Diencephalon (tissue), 1 donor: ENCODE results near the gene PRSS2. TPM values are rescaled to one million over a fixed set of nuclear protein-coding genes. Genes with fewer than 3 reads are reported as not detected.

Experiments
- small RNA-seq: library from RNA; depleted of rRNA; stranded (forward); fragments of <200 nt; gene quantifications from one replicate; pipeline ENCODE3, GENCODE V24; 2014
- total RNA-seq: library from RNA; depleted of rRNA; stranded (reverse); fragments of >200 nt; gene quantifications from one replicate; pipeline ENCODE4 v1.2.3, GENCODE V29; 2014

PRSS2 gene
- total RNA-seq, result not detected

GRCh38 chr7:142770661-142771352, at the start of gene PRSS2:
TSS of gene PRSS2 (plus strand) at chr7:142770970. CDS start at chr7:142770983, 13 bp downstream.

GRCh38 chr7:142749218-142749993, 21.4 kb upstream of the PRSS2 start, which contains the start of gene PRSS1:
TSS of gene PRSS1 (plus strand) at chr7:142749472. CDS start at chr7:142749485, 13 bp downstream.

Small RNAs within 50 kb of the gene (small RNA-seq; reads per million reads assigned to genes)
- not detected for gene TRBD1
- not detected for gene TRBJ1-1
- not detected for gene TRBJ1-2
- not detected for gene TRBJ1-3
- not detected for gene TRBJ1-4
- gene TRBJ1-5, result not detected
- not detected for gene TRBJ1-6
- not detected for gene TRBJ2-1
- gene TRBJ2-2, result not detected
- not detected for gene TRBJ2-2P
- gene TRBJ2-3, result not detected
- not detected for gene TRBJ2-4
- not detected for gene TRBJ2-5
- gene TRBJ2-6, result not detected
- not detected for gene TRBJ2-7

Other genes starting within 250 kb of the PRSS2 start
- not detected for gene PRSS1, start 21.5 kb upstream of the PRSS2 start, total RNA-seq
- gene EPHB6, start 84.1 kb downstream of the PRSS2 start, total RNA-seq, result 21.9 TPM
- gene TRPV6, start 114.8 kb downstream of the PRSS2 start, total RNA-seq, result under 0.01 TPM
- gene TRPV5, start 162.8 kb downstream of the PRSS2 start, total RNA-seq, result 0.23 TPM
- gene LLCFC1, start 168.5 kb downstream of the PRSS2 start, total RNA-seq, result not detected
- gene KEL, start 191.4 kb downstream of the PRSS2 start, total RNA-seq, result 2.5 TPM